Endothelial cell (in vitro differentiated cells): Measurements from ENCODE around the gene TIGD3. TPM values are rescaled to one million over a fixed set of nuclear protein-coding genes. Genes with fewer than 3 reads are reported as not detected.

ENCODE experiments used
- DNase-seq: peaks from one replicate; pipeline ENCODE4 v3.0.0; 2021; ENCODE audit warnings: low spot score
- H3K27ac Mint-ChIP-seq: one replicate; pipeline ENCODE4 v1.8.0; 2021; ENCODE audit warnings: mixed read lengths, inconsistent platforms; ENCODE audit not compliant: unreplicated experiment
- H3K27me3 Mint-ChIP-seq: one replicate; pipeline ENCODE4 v1.8.0; 2021; ENCODE audit warnings: mild to moderate bottlenecking, moderate library complexity, mixed read lengths, inconsistent platforms; ENCODE audit not compliant: unreplicated experiment
- H3K36me3 Mint-ChIP-seq: one replicate; pipeline ENCODE4 v1.8.0; 2021; ENCODE audit warnings: mild to moderate bottlenecking, low read depth, mixed read lengths, inconsistent platforms; ENCODE audit not compliant: unreplicated experiment
- H3K4me1 Mint-ChIP-seq: one replicate; pipeline ENCODE4 v1.8.0; 2021; ENCODE audit warnings: mild to moderate bottlenecking, mixed read lengths, inconsistent platforms; ENCODE audit not compliant: unreplicated experiment
- H3K4me3 Mint-ChIP-seq: one replicate; pipeline ENCODE4 v1.8.0; 2021; ENCODE audit warnings: mild to moderate bottlenecking, mixed read lengths, inconsistent platforms; ENCODE audit not compliant: unreplicated experiment
- H3K9me3 Mint-ChIP-seq: one replicate; pipeline ENCODE4 v1.8.0; 2021; ENCODE audit warnings: mixed read lengths, inconsistent platforms; ENCODE audit not compliant: unreplicated experiment
- CTCF ChIP-seq: fragments of 200-600 bp; sonication (generic); IDR thresholded peaks from one replicate; pipeline ENCODE4 v1.5.0; 2021; ENCODE audit warnings: antibody characterized with exemption; ENCODE audit not compliant: unreplicated experiment
- total RNA-seq: library from RNA; stranded (reverse); fragmentation: NEBNext Ultra II Directional; extraction: Animal tissue kit (Norgen Biotek cat#: 25700); gene quantifications from one replicate; pipeline ENCODE4 v1.2.1, GENCODE V29; 2021; ENCODE audit not compliant: unreplicated experiment

TIGD3 gene
- total RNA-seq, 1 donor from 2014 or later, result 0.44 TPM

GRCh38 chr11:65366340-65366773 is 11.8 kb downstream of the TIGD3 start:
- DNase-seq, result no peak
- Mint-ChIP-seq H3K4me3 (no peak overlapping the region), H3K36me3 (no peaks in the 10 kb centered on the region), H3K27ac (no peak overlapping the region), H3K4me1 (peaks cover 8% of the 10 kb centered on the region), H3K9me3 (no peaks in the 10 kb centered on the region), H3K27me3 (peaks cover 11% of the 10 kb centered on the region)
- peak; percentile 67 for TF ChIP-seq CTCF

DNA sequence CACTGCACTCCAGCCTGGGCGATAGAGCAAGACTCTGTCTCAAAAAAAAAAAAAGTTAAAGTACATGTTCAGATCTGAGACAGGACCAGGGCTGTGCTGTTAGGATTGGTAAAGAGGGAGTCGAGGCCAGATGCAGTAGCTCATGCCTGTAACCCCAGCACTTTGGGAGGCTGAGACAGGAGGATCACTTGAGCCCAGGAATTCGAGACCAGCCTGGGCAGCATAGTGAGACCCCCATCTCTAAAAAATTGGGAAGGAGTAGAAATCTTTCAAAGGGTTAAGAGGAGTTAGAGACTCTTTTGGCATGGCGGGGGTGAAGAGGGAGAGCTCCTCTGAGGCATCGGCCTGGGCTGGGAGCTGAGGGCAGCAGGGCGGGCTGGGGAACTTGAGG is 16.1 kb downstream of the TIGD3 start:
- H3K36me3 Mint-ChIP-seq, result no peaks in the 10 kb centered on the region
- no peak overlapping the region for H3K27ac Mint-ChIP-seq
- no peak for DNase-seq
- no peak overlapping the region for H3K4me3 Mint-ChIP-seq
- TF ChIP-seq CTCF, result no peak
- peaks cover 13% of the 10 kb centered on the region for H3K27me3 Mint-ChIP-seq
- no peaks in the 10 kb centered on the region for H3K9me3 Mint-ChIP-seq
- H3K4me1 Mint-ChIP-seq, result peaks cover 10% of the 10 kb centered on the region

GRCh38 chr11:65373839-65374580 is 19.5 kb downstream of the TIGD3 start:
- Mint-ChIP-seq H3K9me3 (no peaks in the 10 kb centered on the region), H3K4me1 (peaks cover 10% of the 10 kb centered on the region), H3K4me3 (no peak overlapping the region), H3K36me3 (no peaks in the 10 kb centered on the region), H3K27me3 (peaks cover 15% of the 10 kb centered on the region), H3K27ac (no peak overlapping the region)
- no peak for DNase-seq
- no peak for TF ChIP-seq CTCF

GRCh38 chr11:65375012-65375411 is 20.5 kb downstream of the TIGD3 start:
- H3K27ac Mint-ChIP-seq, result peak overlapping the region; percentile 61
- H3K36me3 Mint-ChIP-seq, result no peaks in the 10 kb centered on the region
- DNase-seq, result no peak
- H3K4me3 Mint-ChIP-seq, result no peak overlapping the region
- H3K27me3 Mint-ChIP-seq, result peaks cover 14% of the 10 kb centered on the region
- no peak for TF ChIP-seq CTCF
- H3K9me3 Mint-ChIP-seq, result no peaks in the 10 kb centered on the region
- H3K4me1 Mint-ChIP-seq, result peaks cover 10% of the 10 kb centered on the region

GRCh38 chr11:65376138-65376713 is 21.7 kb downstream of the TIGD3 start:
- H3K4me1 Mint-ChIP-seq, result peaks cover 6% of the 10 kb centered on the region
- peaks cover 9% of the 10 kb centered on the region for H3K27me3 Mint-ChIP-seq
- no peak for DNase-seq

More at GRCh38 chr11:65376138-65376713, 21.7 kb downstream of the TIGD3 start:
- H3K4me3 Mint-ChIP-seq, result no peak overlapping the region
- TF ChIP-seq CTCF, result no peak
- no peaks in the 10 kb centered on the region for H3K36me3 Mint-ChIP-seq
- no peak overlapping the region for H3K27ac Mint-ChIP-seq
- H3K9me3 Mint-ChIP-seq, result no peaks in the 10 kb centered on the region
